OCI-LY3 (cell line): ENCODE measurements around the gene MMD.

Experiments
- H2AFZ ChIP-seq: fragments of 200-600, 300-600 bp; shearing (Covaris generic); 2 replicates; pipeline ENCODE4 v1.6.0; 2014; ENCODE audit warnings: antibody characterized with exemption, low read depth, low read length
- H3K27ac ChIP-seq: fragments of 200-600, 300-600 bp; sonication (generic); 2 replicates; pipeline ENCODE4 v1.5.1; 2014; ENCODE audit warnings: mild to moderate bottlenecking, low read length, moderate library complexity, mixed read lengths
- H3K27me3 ChIP-seq: fragments of 200-600, 300-600 bp; sonication (generic); 2 replicates; pipeline ENCODE4 v1.6.1; 2014; ENCODE audit warnings: low read depth, low read length, mixed read lengths
- H3K36me3 ChIP-seq: fragments of 200-600, 300-600 bp; sonication (generic); replicated peaks from 2 replicates; pipeline ENCODE3; 2014; ENCODE audit warnings: low read depth, low read length, mixed read lengths
- H3K4me1 ChIP-seq: fragments of 300-600, 200-600 bp; sonication (generic); 2 replicates; pipeline ENCODE4 v1.6.1; 2014; ENCODE audit warnings: low read length, mixed read lengths
- H3K4me2 ChIP-seq: fragments of 200-600, 300-600 bp; sonication (generic); 2 replicates; pipeline ENCODE4 v1.6.1; 2014; ENCODE audit warnings: low read length, mixed read lengths
- H3K4me3 ChIP-seq: fragments of 300-600, 200-600 bp; sonication (generic); 2 replicates; pipeline ENCODE4 v1.5.1; 2014; ENCODE audit warnings: antibody characterized with exemption, mild to moderate bottlenecking, low read length, moderate library complexity
- H3K79me2 ChIP-seq: fragments of 300-600, 200-600 bp; shearing (Covaris generic); 2 replicates; pipeline ENCODE4 v1.6.1; 2014; ENCODE audit warnings: mild to moderate bottlenecking, low read length, mixed read lengths
- H3K9ac ChIP-seq: fragments of 300-600, 200-600 bp; shearing (Covaris generic); 2 replicates; pipeline ENCODE4 v1.6.0; 2014; ENCODE audit warnings: mild to moderate bottlenecking, low read length, moderate library complexity
- H3K9me3 ChIP-seq: fragments of 200-600, 300-600 bp; shearing (Covaris generic); 2 replicates; pipeline ENCODE4 v1.6.1; 2014; ENCODE audit warnings: low read length, mixed read lengths; ENCODE audit not compliant: insufficient read depth
- H4K20me1 ChIP-seq: fragments of 200-600, 300-600 bp; sonication (generic); 2 replicates; pipeline ENCODE4 v1.6.1; 2016; ENCODE audit warnings: low read length, mixed read lengths; ENCODE audit not compliant: insufficient read depth
- EZH2phosphoT487 ChIP-seq: fragments of 200-600 bp; shearing (Covaris generic); IDR thresholded peaks from 2 replicates; pipeline ENCODE4 v1.6.1; 2018; ENCODE audit warnings: antibody characterized with exemption, mixed run types, low read depth
- TF ChIP-seq, protein P1 (sequence below): fragments of 200-600, 300-600 bp; sonication (generic); IDR thresholded peaks from 2 replicates; pipeline ENCODE4 v1.5.1; 2014; ENCODE audit warnings: antibody characterized with exemption, low read length, low read depth

Gene MMD

GRCh38 chr17:55442953-55443683, 21.5 kb upstream of the MMD start:
- Histone ChIP-seq H3K27me3 (no peaks in the 10 kb centered on the region), H3K36me3 (no peaks in the 10 kb centered on the region), H3K9me3 (no peaks in the 10 kb centered on the region), H2AFZ (no peak overlapping the region), H3K4me2 (no peak overlapping the region), H3K27ac (no peak overlapping the region), H3K79me2 (no peaks in the 10 kb centered on the region), H3K4me3 (no peak overlapping the region), H4K20me1 (no peaks in the 10 kb centered on the region), H3K9ac (no peak overlapping the region), H3K4me1 (peaks cover 50% of the 10 kb centered on the region)
- TF ChIP-seq, protein P1, sequence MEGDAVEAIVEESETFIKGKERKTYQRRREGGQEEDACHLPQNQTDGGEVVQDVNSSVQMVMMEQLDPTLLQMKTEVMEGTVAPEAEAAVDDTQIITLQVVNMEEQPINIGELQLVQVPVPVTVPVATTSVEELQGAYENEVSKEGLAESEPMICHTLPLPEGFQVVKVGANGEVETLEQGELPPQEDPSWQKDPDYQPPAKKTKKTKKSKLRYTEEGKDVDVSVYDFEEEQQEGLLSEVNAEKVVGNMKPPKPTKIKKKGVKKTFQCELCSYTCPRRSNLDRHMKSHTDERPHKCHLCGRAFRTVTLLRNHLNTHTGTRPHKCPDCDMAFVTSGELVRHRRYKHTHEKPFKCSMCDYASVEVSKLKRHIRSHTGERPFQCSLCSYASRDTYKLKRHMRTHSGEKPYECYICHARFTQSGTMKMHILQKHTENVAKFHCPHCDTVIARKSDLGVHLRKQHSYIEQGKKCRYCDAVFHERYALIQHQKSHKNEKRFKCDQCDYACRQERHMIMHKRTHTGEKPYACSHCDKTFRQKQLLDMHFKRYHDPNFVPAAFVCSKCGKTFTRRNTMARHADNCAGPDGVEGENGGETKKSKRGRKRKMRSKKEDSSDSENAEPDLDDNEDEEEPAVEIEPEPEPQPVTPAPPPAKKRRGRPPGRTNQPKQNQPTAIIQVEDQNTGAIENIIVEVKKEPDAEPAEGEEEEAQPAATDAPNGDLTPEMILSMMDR = no peak
- TF ChIP-seq EZH2phosphoT487 = no peak

DNA sequence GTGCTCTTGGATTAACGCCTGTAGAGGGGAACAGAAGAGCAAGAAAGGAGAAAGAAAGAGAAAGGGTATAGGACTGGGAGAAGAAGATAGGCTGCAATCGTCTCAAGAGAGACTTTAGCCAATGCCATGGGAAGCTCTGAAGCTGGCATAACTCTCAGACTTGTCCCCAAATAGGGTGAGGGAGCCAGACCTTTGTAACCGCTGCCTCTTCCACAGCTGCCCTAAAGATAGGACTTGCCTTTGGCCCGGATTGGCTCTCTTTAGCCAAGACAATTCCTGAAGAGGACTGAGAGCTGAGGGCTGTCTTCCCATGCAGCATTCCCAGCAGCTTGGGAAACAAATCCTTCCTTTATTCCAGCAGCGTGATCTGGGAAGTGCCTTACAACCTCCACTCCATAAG, 20.8 kb upstream of the MMD start:
- Histone ChIP-seq H3K4me1 (peaks cover 55% of the 10 kb centered on the region), H2AFZ (no peak overlapping the region), H3K36me3 (no peaks in the 10 kb centered on the region), H3K27ac (no peak overlapping the region), H3K27me3 (no peaks in the 10 kb centered on the region), H3K79me2 (no peaks in the 10 kb centered on the region), H4K20me1 (no peaks in the 10 kb centered on the region), H3K4me3 (no peak overlapping the region), H3K4me2 (no peak overlapping the region), H3K9me3 (no peaks in the 10 kb centered on the region), H3K9ac (no peak overlapping the region)
- no peak for TF ChIP-seq EZH2phosphoT487
- TF ChIP-seq, protein P1 = no peak

DNA sequence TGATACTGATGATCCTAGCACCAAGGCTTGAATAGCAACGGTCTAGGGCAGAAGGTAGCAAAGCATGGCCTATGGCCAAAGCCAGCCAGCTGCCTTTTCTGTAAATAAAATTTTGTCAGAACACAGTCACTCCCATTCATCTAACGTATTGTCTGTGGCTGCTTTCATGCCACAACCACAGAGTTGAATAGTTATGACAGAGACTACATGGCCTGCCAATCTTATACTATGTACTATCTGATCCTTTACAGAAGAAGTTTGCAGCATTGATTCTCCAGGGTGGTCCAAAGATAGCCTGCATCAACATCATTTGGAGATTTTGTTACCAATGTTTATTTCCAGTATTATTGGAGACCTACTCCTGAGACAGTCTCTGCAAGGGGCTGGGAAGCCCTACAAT, 19.9 kb upstream of the MMD start:
- Histone ChIP-seq H3K9ac (no peak overlapping the region), H2AFZ (no peak overlapping the region), H3K27me3 (no peaks in the 10 kb centered on the region), H3K27ac (no peak overlapping the region), H3K9me3 (no peaks in the 10 kb centered on the region), H4K20me1 (no peaks in the 10 kb centered on the region), H3K4me1 (peaks cover 59% of the 10 kb centered on the region), H3K4me3 (no peak overlapping the region), H3K79me2 (no peaks in the 10 kb centered on the region), H3K36me3 (no peaks in the 10 kb centered on the region), H3K4me2 (no peak overlapping the region)
- TF ChIP-seq EZH2phosphoT487 = no peak
- TF ChIP-seq, protein P1 = no peak

GRCh38 chr17:55440391-55440790, 18.8 kb upstream of the MMD start:
- Histone ChIP-seq H3K9ac (no peak overlapping the region), H3K4me3 (no peak overlapping the region), H3K27ac (no peak overlapping the region)

More at GRCh38 chr17:55440391-55440790, 18.8 kb upstream of the MMD start:
- H3K36me3 ChIP-seq = no peaks in the 10 kb centered on the region
- no peak overlapping the region for H3K4me2 ChIP-seq
- H3K27me3 ChIP-seq = no peaks in the 10 kb centered on the region
- no peaks in the 10 kb centered on the region for H3K79me2 ChIP-seq
- H2AFZ ChIP-seq = no peak overlapping the region
- H3K4me1 ChIP-seq = peaks cover 57% of the 10 kb centered on the region
- H3K9me3 ChIP-seq = no peaks in the 10 kb centered on the region
- TF ChIP-seq, protein P1 = no peak
- TF ChIP-seq EZH2phosphoT487 = no peak
- no peaks in the 10 kb centered on the region for H4K20me1 ChIP-seq
